Psoas muscle (tissue), 8 donors: ENCODE data around the gene SLC9A2. TPM values are rescaled to one million over a fixed set of nuclear protein-coding genes. Genes with fewer than 3 reads are reported as not detected.

Source experiments
- ATAC-seq, 4 donors: fragments of 200-7000 bp; cut with Tn5 transposase; one replicate each; pipeline ENCODE4 v1.9.1; 2020; ENCODE audit warnings: moderate library complexity in 3 of 4, mild to moderate bottlenecking in 2 of 4
- DNase-seq, 2 donors: peaks; one replicate each; pipeline ENCODE4 v3.0.0-alpha.2; 2020
- H3K27ac ChIP-seq: fragments of 200-600 bp; one replicate; pipeline ENCODE4 v1.8.0; 2022
- H3K27me3 ChIP-seq, 3 donors: fragments of 200-600 bp in 1 of 3; one replicate each; pipeline versions ENCODE4 v1.6.1 to v1.8.0; 2013 to 2022; ENCODE audit warnings: low read length in 2 of 3, mild to moderate bottlenecking in 2 of 3, moderate library complexity in 1 of 3; ENCODE audit not compliant: insufficient read depth in 3 of 3
- H3K36me3 ChIP-seq, 2 donors: fragments of 200-600 bp in 1 of 2; one replicate each; pipeline versions ENCODE4 v1.6.1 to v1.8.0; 2013 to 2022; ENCODE audit warnings: low read depth in 1 of 2, mild to moderate bottlenecking in 1 of 2, moderate library complexity in 1 of 2; ENCODE audit not compliant: insufficient read depth in 1 of 2
- H3K4me1 ChIP-seq: fragments of 200-600 bp; one replicate; pipeline ENCODE4 v1.8.0; 2022
- H3K4me3 ChIP-seq: fragments of 200-600 bp; one replicate; pipeline ENCODE4 v1.8.0; 2022; ENCODE audit warnings: mild to moderate bottlenecking
- H3K9me3 ChIP-seq: fragments of 200-600 bp; one replicate; pipeline ENCODE4 v1.8.0; 2022
- WGBS, 3 donors: extraction: QIAGEN DNeasy Blood & Tissue Kit; methylation state at CpG; one replicate each; pipeline versions ENCODE4 v1.1.6 to v1.1.7; 2013; 5-methylcytosine and 5-hydroxymethylcytosine counted together
- intact Hi-C, 2 donors: fragments of 100-400 bp; cut with DNase I; formaldehyde crosslinking; loops; one replicate each; pipeline versions ENCODE4 v1.11.0 to v1.14.2; 2022
- polyA plus RNA-seq, 3 donors: library from polyadenylated mRNA; stranded (reverse); fragments of 200-250 nt; gene quantifications; one replicate each; pipeline ENCODE4 v1.2.3, GENCODE V29; 2013
- total RNA-seq, 4 donors: library from RNA; stranded (reverse); fragmentation: NEBNext Ultra II Directional in 2 of 4; extraction: Animal tissue kit (Norgen Biotek cat#: 25700) in 2 of 4; gene quantifications; one replicate each; pipeline versions ENCODE4 v1.2.1 to v1.2.4, GENCODE V29; 2021 to 2023
- TF ChIP-seq, protein P1 (sequence below): fragments of 200-600 bp; IDR thresholded peaks from one replicate; pipeline ENCODE4 v1.8.0; 2022; ENCODE audit warnings: antibody characterized with exemption
- donor health status: healthy with polysubstance abuse.
- donor health status: DM: no; HTN: no; CAD: no; lungs with moderate emphysema.
- donor health status: Bipolar disorder and iron deficiency.
- donor health status: healthy.
- donor health status: DM: yes; HTN: yes; CAD: no.
- donor health status: DM: no; HTN: no; CAD: no.
- donor health status: DM: no; HTN: no; CAD: no.
- donor health status: DM: yes; HTN: yes; CAD: no.

Gene SLC9A2
- total and polyA plus RNA-seq, 7 donors = 0.81 to 9.3 (median 6.3) TPM

DNA sequence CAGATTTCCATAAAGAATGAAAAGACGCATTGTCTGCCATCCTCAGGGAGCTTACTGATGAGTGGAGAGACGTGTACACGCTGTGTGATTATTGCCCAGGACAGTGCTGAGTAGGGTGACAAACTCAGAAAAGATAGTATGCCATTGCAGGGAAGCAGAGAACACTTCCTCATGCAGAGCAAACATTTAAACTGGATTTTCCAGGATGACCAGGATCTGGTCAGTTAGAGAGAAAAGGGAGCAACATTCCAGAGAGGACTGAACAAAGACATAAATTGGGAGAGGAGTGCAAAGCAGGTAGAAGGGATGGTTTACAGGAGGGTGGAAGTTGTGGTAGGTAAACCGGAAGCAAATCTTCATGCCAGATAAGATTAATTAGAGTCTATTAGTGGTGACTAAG is 2.3 kb downstream of the SLC9A2 start:
- no peaks in the 10 kb centered on the region for H3K27me3 ChIP-seq
- WGBS, 3 donors = 60 to 78% (median 70%) methylated on average over 4 of the region's 4 CpGs
- no peak overlapping the region for H3K27ac ChIP-seq
- no peaks in the 10 kb centered on the region for H3K4me1 ChIP-seq
- H3K9me3 ChIP-seq = no peaks in the 10 kb centered on the region
- ATAC-seq = no peak
- TF ChIP-seq, protein P1, sequence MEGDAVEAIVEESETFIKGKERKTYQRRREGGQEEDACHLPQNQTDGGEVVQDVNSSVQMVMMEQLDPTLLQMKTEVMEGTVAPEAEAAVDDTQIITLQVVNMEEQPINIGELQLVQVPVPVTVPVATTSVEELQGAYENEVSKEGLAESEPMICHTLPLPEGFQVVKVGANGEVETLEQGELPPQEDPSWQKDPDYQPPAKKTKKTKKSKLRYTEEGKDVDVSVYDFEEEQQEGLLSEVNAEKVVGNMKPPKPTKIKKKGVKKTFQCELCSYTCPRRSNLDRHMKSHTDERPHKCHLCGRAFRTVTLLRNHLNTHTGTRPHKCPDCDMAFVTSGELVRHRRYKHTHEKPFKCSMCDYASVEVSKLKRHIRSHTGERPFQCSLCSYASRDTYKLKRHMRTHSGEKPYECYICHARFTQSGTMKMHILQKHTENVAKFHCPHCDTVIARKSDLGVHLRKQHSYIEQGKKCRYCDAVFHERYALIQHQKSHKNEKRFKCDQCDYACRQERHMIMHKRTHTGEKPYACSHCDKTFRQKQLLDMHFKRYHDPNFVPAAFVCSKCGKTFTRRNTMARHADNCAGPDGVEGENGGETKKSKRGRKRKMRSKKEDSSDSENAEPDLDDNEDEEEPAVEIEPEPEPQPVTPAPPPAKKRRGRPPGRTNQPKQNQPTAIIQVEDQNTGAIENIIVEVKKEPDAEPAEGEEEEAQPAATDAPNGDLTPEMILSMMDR = no peak
- H3K36me3 ChIP-seq = no peaks in the 10 kb centered on the region
- no peak overlapping the region for H3K4me3 ChIP-seq
- intact Hi-C loops = no loop called here
- no peak for DNase-seq

DNA sequence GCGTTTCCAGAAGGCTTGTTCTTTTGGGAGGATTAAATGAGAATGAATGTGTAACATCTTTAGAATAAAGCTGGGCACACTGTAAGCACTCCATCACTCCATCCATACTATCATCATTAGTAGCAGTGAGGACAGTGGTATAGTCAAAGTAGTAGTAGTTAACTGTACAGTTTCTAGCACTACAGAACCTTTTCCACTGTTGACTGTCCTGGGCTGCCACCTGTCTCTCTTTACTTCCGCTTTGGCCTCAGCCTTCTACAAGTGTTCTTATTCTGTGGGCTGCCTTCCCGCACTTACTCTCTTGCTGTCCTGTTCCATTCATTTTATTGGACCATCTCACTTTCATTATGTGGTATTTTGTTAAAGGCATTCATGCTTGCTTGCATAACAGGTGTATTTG is 3.3 kb downstream of the SLC9A2 start:
- WGBS, 3 donors = 75 to 88% (median 84%) methylated on average over 3 of the region's 3 CpGs
- TF ChIP-seq, protein P1 = no peak
- DNase-seq (no peak), ATAC-seq (no peak)
- Histone ChIP-seq H3K9me3 (no peaks in the 10 kb centered on the region), H3K36me3 (no peaks in the 10 kb centered on the region), H3K4me3 (no peak overlapping the region), H3K27ac (no peak overlapping the region), H3K27me3 (no peaks in the 10 kb centered on the region), H3K4me1 (no peaks in the 10 kb centered on the region)
- intact Hi-C loops = no loop called here

DNA sequence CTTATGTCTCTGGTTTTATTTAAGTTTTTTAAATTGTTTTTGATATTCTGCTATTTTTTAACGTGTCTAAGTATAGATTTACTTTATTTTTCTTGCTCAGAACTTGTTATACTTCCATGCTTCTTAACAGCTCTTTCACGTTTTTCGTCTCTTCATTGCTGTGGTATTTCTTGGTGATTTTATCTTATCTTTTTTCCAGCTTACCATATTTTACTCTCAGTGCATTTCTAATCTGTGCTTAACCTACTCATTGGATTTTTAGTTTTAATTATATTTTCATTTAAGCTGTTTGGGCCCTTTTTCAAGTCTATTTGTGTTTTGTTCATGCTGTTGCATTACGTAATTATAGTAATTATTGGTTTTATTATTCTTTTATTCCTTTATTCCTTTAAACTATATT is 11.1 kb downstream of the SLC9A2 start:
- H3K4me3 ChIP-seq = no peak overlapping the region
- H3K36me3 ChIP-seq = no peaks in the 10 kb centered on the region
- no peaks in the 10 kb centered on the region for H3K9me3 ChIP-seq
- intact Hi-C loops = no loop called here
- DNase-seq (no peak), ATAC-seq (no peak)
- no peaks in the 10 kb centered on the region for H3K27me3 ChIP-seq
- H3K27ac ChIP-seq = no peak overlapping the region
- H3K4me1 ChIP-seq = peaks cover 15% of the 10 kb centered on the region
- TF ChIP-seq, protein P1 = no peak
- WGBS, 3 donors = 71 to 75% (median 71%) methylated on average over 4 of the region's 4 CpGs

DNA sequence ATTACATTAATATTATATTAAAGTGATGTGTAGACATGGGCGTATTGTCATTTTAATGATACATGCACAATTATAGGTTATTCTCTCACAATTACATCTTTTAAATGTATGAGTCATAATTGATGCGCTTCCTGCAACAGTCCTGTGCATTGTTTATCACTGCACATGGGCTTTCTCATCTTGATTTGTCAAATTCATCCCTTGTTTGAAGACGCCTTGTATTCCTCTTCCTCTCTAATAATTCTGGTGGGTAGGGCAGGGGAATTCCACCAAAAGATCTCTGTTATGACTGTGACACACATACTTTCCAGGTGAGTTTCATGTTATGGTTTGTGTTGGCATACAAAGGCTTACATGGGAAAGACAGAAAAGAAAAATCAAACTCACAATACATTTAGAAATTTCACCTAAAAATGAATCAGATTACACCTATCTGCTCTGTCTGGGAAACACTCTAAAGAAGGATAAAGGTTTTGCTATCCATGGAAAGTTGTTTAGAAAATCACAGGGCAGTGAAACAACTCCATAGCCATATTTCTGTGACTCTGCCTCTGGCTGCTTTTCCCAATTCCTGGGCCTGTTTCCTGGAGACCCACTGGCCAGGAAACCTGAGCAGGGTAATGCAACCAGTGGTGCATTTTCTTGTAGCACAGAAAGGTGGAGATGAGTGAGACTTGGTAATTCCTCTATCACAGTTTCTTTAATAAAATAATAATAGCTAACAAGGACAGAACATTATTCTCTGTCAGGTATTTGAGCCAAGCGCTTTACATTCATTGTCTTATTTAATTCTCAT is 13.2 kb downstream of the SLC9A2 start:
- Histone ChIP-seq H3K36me3 (no peaks in the 10 kb centered on the region), H3K27me3 (no peaks in the 10 kb centered on the region), H3K4me1 (peaks cover 26% of the 10 kb centered on the region), H3K9me3 (no peaks in the 10 kb centered on the region), H3K27ac (no peak overlapping the region), H3K4me3 (no peak overlapping the region)
- intact Hi-C loops = no loop called here
- TF ChIP-seq, protein P1 = no peak
- DNase-seq = no peak
- no peak for ATAC-seq
- 88 to 93% (median 92%) methylated on average over 4 of the region's 4 CpGs for WGBS, 3 donors

DNA sequence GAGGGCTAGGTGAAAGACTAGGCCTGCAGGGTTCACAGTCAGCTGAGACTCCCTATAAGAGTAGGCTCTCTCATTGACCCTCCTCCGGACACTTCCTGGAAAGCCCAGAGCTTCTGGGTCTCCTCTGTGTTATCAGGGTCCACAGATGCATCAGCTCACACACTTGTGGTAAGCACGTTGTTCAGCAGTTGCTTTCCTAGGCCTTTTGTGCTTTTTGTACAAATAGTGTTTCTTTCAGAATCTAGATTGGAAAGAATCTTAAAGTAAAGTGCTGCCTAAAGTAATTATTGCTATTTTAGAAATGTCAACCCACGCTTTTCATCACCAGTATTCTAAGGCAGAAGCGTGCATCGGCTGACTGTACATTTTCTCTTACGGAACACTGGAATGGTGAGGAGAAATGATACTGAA is 15.5 kb downstream of the SLC9A2 start:
- no peak for DNase-seq
- intact Hi-C loops = no loop called here
- ATAC-seq = no peak
- Histone ChIP-seq H3K27me3 (no peaks in the 10 kb centered on the region), H3K9me3 (no peaks in the 10 kb centered on the region), H3K4me3 (no peak overlapping the region), H3K36me3 (no peaks in the 10 kb centered on the region), H3K4me1 (peaks cover 26% of the 10 kb centered on the region), H3K27ac (no peak overlapping the region)
- WGBS, 3 donors = 74 to 90% (median 86%) methylated on average over 6 of the region's 6 CpGs
- TF ChIP-seq, protein P1 = no peak
